ENCODE measurements around the gene BYSL. TPM values are rescaled to one million over a fixed set of nuclear protein-coding genes. Genes with fewer than 3 reads are reported as not detected.

BYSL gene
- total RNA-seq, 1 experiment from 2014 or later = 46.5 TPM

- BruUV-seq (replicated peaks) = no TSS peak
These were observed 42.1 kb downstream of the BYSL start for GRCh38 chr6:41963371-41963770.

GRCh38 chr6:41964201-41964887 lies 43.0 kb downstream of the BYSL start:
- H3K36me3 ChIP-seq (ENCODE audit: low read depth, low read length) = no peaks in the 10 kb centered on the region
- no peak overlapping the region for H3K9ac ChIP-seq (ENCODE audit: low read length)
- H3K27ac ChIP-seq (ENCODE audit: low read length) = no peak overlapping the region
- intact Hi-C loops (cut with micrococcal nuclease) = no loop called here
- no peaks in the 10 kb centered on the region for H3K27me3 ChIP-seq (ENCODE audit: low read length)
- no peak overlapping the region for H3K4me3 ChIP-seq (ENCODE audit: low read length)
- no peak overlapping the region for H2AFZ ChIP-seq (ENCODE audit: low read length)
- no peaks in the 10 kb centered on the region for H3K9me3 ChIP-seq (ENCODE audit: low read length)
- BruUV-seq (replicated peaks) = no TSS peak
- CTCF ChIA-PET = interaction anchor here (1.0 kb wide), 1 partner anchor 43 kb away, joined by 3 read pairs; the partner anchor contains the start of genes BYSL and MED20
- DNase-seq (no peak), ATAC-seq (no peak)
- peaks cover 20% of the 10 kb centered on the region for H3K4me1 ChIP-seq (ENCODE audit: insufficient read depth, low read length)
- no peaks in the 10 kb centered on the region for H3K79me2 ChIP-seq (ENCODE audit: low read length)
- POLR2A ChIA-PET (ENCODE audit: unreplicated experiment) = no interaction called here
- H3F3A ChIP-seq (ENCODE audit: low read length, unreplicated experiment) = no peaks in the 10 kb centered on the region
- no peaks in the 10 kb centered on the region for H4K20me1 ChIP-seq (ENCODE audit: low read length)
- H3K4me2 ChIP-seq (ENCODE audit: low read length) = no peak overlapping the region
- TF ChIP-seq EZH2 (IDR thresholded peaks at IDR 0.05; ENCODE audit: low read length, unreplicated experiment) = no peak
- TF ChIP-seq CTCF (conservative IDR thresholded peaks at IDR 0.05; ENCODE audit: low read depth, low read length) = no peak
- TF ChIP-seq EZH2phosphoT487 (IDR thresholded peaks at IDR 0.05; ENCODE audit: borderline replicate concordance, low read length) = no peak
- H3K9me2 ChIP-seq (replicated peaks; ENCODE audit: low read length) = no peaks in the 10 kb centered on the region

More at GRCh38 chr6:41963371-41963770, 42.1 kb downstream of the BYSL start:
- Histone ChIP-seq H3K4me2 (ENCODE audit: low read length) (no peak overlapping the region), H3K9me2 (replicated peaks; ENCODE audit: low read length) (no peaks in the 10 kb centered on the region), H4K20me1 (ENCODE audit: low read length) (no peaks in the 10 kb centered on the region), H3K4me1 (ENCODE audit: insufficient read depth, low read length) (peaks cover 20% of the 10 kb centered on the region), H3F3A (ENCODE audit: low read length, unreplicated experiment) (no peaks in the 10 kb centered on the region), H3K79me2 (ENCODE audit: low read length) (no peaks in the 10 kb centered on the region), H3K9ac (ENCODE audit: low read length) (no peak overlapping the region), H3K36me3 (ENCODE audit: low read depth, low read length) (no peaks in the 10 kb centered on the region), H3K9me3 (ENCODE audit: low read length) (no peaks in the 10 kb centered on the region), H2AFZ (ENCODE audit: low read length) (no peak overlapping the region), H3K27ac (ENCODE audit: low read length) (no peak overlapping the region), H3K4me3 (ENCODE audit: low read length) (no peak overlapping the region), H3K27me3 (ENCODE audit: low read length) (no peaks in the 10 kb centered on the region)
- ChIA-PET POLR2A (ENCODE audit: unreplicated experiment) (no interaction called here), CTCF (interaction anchor here (1.0 kb wide), 1 partner anchor 42 kb away, joined by 3 read pairs; the partner anchor contains the start of genes BYSL and MED20)
- TF ChIP-seq EZH2phosphoT487 (IDR thresholded peaks at IDR 0.05; ENCODE audit: borderline replicate concordance, low read length) = no peak
- TF ChIP-seq EZH2 (IDR thresholded peaks at IDR 0.05; ENCODE audit: low read length, unreplicated experiment) = no peak
- no peak for TF ChIP-seq CTCF (conservative IDR thresholded peaks at IDR 0.05; ENCODE audit: low read depth, low read length)
- intact Hi-C loops (cut with micrococcal nuclease) = no loop called here
- ATAC-seq (no peak), DNase-seq (no peak)

Measured in PC-3 (cell line).